ENCODE data around the gene SLC27A4.

The SLC27A4 gene

GRCh38 chr9:128349125-128349524 lies 8.8 kb downstream of the SLC27A4 start:
- in situ Hi-C loops (cut with MboI; ENCODE audit: low pct_unique_long_range_greater_than_20kb, low sequenced_read_pairs, unreplicated experiment): no loop called here
- DNase-seq (ENCODE audit: low spot score): no peak
- TF ChIP-seq, protein P1, sequence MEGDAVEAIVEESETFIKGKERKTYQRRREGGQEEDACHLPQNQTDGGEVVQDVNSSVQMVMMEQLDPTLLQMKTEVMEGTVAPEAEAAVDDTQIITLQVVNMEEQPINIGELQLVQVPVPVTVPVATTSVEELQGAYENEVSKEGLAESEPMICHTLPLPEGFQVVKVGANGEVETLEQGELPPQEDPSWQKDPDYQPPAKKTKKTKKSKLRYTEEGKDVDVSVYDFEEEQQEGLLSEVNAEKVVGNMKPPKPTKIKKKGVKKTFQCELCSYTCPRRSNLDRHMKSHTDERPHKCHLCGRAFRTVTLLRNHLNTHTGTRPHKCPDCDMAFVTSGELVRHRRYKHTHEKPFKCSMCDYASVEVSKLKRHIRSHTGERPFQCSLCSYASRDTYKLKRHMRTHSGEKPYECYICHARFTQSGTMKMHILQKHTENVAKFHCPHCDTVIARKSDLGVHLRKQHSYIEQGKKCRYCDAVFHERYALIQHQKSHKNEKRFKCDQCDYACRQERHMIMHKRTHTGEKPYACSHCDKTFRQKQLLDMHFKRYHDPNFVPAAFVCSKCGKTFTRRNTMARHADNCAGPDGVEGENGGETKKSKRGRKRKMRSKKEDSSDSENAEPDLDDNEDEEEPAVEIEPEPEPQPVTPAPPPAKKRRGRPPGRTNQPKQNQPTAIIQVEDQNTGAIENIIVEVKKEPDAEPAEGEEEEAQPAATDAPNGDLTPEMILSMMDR (IDR thresholded peaks at IDR 0.05; ENCODE audit: extremely low read depth, insufficient read depth, missing control alignments): no peak

DNA sequence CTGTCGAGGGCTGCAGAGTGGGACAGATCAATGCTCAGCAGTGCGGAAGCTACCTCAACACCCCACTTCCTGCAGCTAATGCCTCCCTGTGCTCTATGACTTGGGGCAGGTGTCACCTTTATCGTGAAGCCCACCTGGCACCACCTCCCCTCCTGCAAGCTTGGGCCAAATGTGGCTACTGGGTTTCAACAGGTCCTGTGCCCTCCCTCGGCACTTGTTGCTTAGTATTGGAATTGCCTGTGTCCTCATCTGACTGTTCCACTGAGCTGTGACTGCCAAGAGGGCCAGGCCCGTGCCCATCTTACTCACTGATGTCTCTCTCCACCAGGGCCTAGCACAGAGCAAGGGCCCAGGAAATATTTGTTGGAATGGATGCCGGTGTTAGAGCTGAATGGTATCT lies 9.4 kb downstream of the SLC27A4 start:
- TF ChIP-seq, protein P1 (IDR thresholded peaks at IDR 0.05; ENCODE audit: extremely low read depth, insufficient read depth, missing control alignments): no peak
- in situ Hi-C loops (cut with MboI; ENCODE audit: low pct_unique_long_range_greater_than_20kb, low sequenced_read_pairs, unreplicated experiment): no loop called here
- no peak for DNase-seq (ENCODE audit: low spot score)

DNA sequence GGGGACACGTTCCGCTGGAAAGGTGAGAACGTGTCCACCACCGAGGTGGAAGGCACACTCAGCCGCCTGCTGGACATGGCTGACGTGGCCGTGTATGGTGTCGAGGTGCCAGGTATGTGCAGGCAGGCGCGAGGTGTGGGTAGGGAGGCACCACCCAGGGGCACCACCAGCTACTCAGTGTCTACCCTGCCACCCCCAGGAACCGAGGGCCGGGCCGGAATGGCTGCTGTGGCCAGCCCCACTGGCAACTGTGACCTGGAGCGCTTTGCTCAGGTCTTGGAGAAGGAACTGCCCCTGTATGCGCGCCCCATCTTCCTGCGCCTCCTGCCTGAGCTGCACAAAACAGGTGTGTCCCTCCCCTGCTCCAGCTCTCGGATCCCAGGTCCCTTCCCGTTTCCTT lies 15.1 kb downstream of the SLC27A4 start:
- DNase-seq (ENCODE audit: low spot score): no peak
- in situ Hi-C loops (cut with MboI; ENCODE audit: low pct_unique_long_range_greater_than_20kb, low sequenced_read_pairs, unreplicated experiment): no loop called here
- TF ChIP-seq, protein P1 (IDR thresholded peaks at IDR 0.05; ENCODE audit: extremely low read depth, insufficient read depth, missing control alignments): no peak

DNA sequence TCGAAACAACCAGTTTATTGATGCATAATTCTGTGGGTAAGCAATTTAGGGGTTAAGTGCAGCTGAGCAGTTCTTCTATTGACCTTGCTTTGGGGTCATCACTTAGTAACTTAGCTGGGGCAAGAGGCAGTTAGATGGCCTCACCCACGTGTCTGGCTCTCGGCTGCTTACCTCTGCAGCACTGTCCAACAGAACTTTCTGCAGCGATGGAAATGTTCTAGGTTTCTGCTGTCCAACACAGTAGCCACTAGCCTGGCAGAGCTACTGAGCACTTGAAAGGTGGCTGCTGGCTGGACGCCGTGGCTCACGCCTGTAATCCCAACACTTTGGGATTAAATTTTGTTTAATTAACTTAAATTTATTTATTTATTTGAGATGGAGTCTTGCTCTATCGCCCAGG lies 17.8 kb downstream of the SLC27A4 start:
- TF ChIP-seq, protein P1 (IDR thresholded peaks at IDR 0.05; ENCODE audit: extremely low read depth, insufficient read depth, missing control alignments): no peak
- no peak for DNase-seq (ENCODE audit: low spot score)
- in situ Hi-C loops (cut with MboI; ENCODE audit: low pct_unique_long_range_greater_than_20kb, low sequenced_read_pairs, unreplicated experiment): no loop called here

- TF ChIP-seq, protein P1 (IDR thresholded peaks at IDR 0.05; ENCODE audit: extremely low read depth, insufficient read depth, missing control alignments): no peak
- no peak for DNase-seq (ENCODE audit: low spot score)
- in situ Hi-C loops (cut with MboI; ENCODE audit: low pct_unique_long_range_greater_than_20kb, low sequenced_read_pairs, unreplicated experiment): no loop called here
Measured at GRCh38 chr9:128358861-128359260, 18.5 kb downstream of the SLC27A4 start.

DNA sequence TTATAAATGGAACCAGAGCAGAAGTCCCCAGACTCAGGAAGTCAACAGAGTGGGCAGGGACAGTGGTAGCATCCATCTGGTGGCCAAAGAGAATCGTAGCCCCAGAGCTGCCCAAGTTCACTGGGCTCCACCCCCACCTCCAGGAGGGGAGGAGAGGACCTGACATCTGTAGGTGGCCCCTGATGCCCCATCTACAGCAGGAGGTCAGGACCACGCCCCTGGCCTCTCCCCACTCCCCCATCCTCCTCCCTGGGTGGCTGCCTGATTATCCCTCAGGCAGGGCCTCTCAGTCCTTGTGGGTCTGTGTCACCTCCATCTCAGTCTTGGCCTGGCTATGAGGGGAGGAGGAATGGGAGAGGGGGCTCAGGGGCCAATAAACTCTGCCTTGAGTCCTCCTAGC lies 20.5 kb downstream of the SLC27A4 start:
- DNase-seq (ENCODE audit: low spot score): no peak
- in situ Hi-C loops (cut with MboI; ENCODE audit: low pct_unique_long_range_greater_than_20kb, low sequenced_read_pairs, unreplicated experiment): no loop called here
- TF ChIP-seq, protein P1 (IDR thresholded peaks at IDR 0.05; ENCODE audit: extremely low read depth, insufficient read depth, missing control alignments): no peak
